Ishikawa (cell line): ENCODE results near the gene NPTXR.

Experiments used
- CEBPB ChIP-seq: IDR thresholded peaks from 2 replicates; pipeline ENCODE4 v1.6.1; 2012
- CREB1 ChIP-seq: IDR thresholded peaks from 2 replicates; pipeline ENCODE4 v1.6.1; 2012; ENCODE audit warnings: low read depth
- EP300 ChIP-seq: IDR thresholded peaks from 2 replicates; pipeline ENCODE4 v1.6.1; 2012; ENCODE audit warnings: borderline replicate concordance
- FOXM1 ChIP-seq: IDR thresholded peaks from 2 replicates; pipeline ENCODE4 v1.6.1; 2012; ENCODE audit warnings: low read depth, borderline replicate concordance
- MAX ChIP-seq: IDR thresholded peaks from 2 replicates; pipeline ENCODE4 v1.6.1; 2012
- RAD21 ChIP-seq: IDR thresholded peaks from 2 replicates; pipeline ENCODE4 v1.6.1; 2012; ENCODE audit warnings: low read depth
- REST ChIP-seq: IDR thresholded peaks from 2 replicates; pipeline ENCODE4 v1.6.1; 2012; ENCODE audit warnings: low read depth, mild to moderate bottlenecking
- TAF1 ChIP-seq: IDR thresholded peaks from 2 replicates; pipeline ENCODE4 v1.6.1; 2012; ENCODE audit warnings: low read depth, mild to moderate bottlenecking
- TCF12 ChIP-seq: IDR thresholded peaks from 2 replicates; pipeline ENCODE4 v1.6.1; 2012; ENCODE audit warnings: low read depth
- TEAD4 ChIP-seq: IDR thresholded peaks from 2 replicates; pipeline ENCODE4 v1.6.1; 2012
- USF1 ChIP-seq: IDR thresholded peaks from 2 replicates; pipeline ENCODE4 v1.6.1; 2012

- TF ChIP-seq CEBPB, result no peak
- no peak for TF ChIP-seq TAF1
- no peak for TF ChIP-seq EP300
- TF ChIP-seq REST, result no peak
- no peak for TF ChIP-seq USF1
- no peak for TF ChIP-seq RAD21
- no peak for TF ChIP-seq MAX
- no peak for TF ChIP-seq TCF12
- TF ChIP-seq TEAD4, result no peak
- no peak for TF ChIP-seq FOXM1
- TF ChIP-seq CREB1, result no peak
Observed at GRCh38 chr22:38798496-38798895, 45.3 kb downstream of the NPTXR start.
